HCT116 (cell line): Measurements from ENCODE around the gene SLC12A5. TPM values are rescaled to one million over a fixed set of nuclear protein-coding genes. Genes with fewer than 3 reads are reported as not detected.

Experiments
- ATAC-seq: fragments of 200-7000 bp; cut with Tn5 transposase; 2 replicates; pipeline ENCODE4 v1.9.1; 2020; ENCODE audit warnings: mild to moderate bottlenecking, moderate library complexity
- BruUV-seq: library from RNA; stranded (reverse); fragments of 400-500 nt; replicated peaks from 2 replicates; lab custom pipeline; 2021; lab: Mats Ljungman, UMichigan
- CTCF ChIA-PET: fragments of 300-600 bp; sonication (Branson Sonifier 250); formaldehyde crosslinking; loops from one replicate; lab custom pipeline; 2021; ENCODE audit warnings: antibody characterized with exemption; lab: Charles Lee
- POLR2A ChIA-PET: fragments of 300-600, 350-600 bp; sonication (Branson Sonifier 250); formaldehyde crosslinking; loops from one replicate; lab custom pipeline; 2021; ENCODE audit warnings: antibody characterized with exemption; lab: Charles Lee
- RAD21 ChIA-PET, 2 experiments: fragments of 300-600 bp; sonication (Branson Sonifier 250); formaldehyde crosslinking; loops; one replicate each; lab custom pipeline; 2023; ENCODE audit warnings: low total read pairs in 2 of 2; ENCODE audit not compliant: uncharacterized antibody in 2 of 2, unreplicated experiment in 2 of 2, low non-redundant PET in 1 of 2; lab: Charles Lee
- DNase-seq: peaks from one replicate; pipeline ENCODE4 v3.0.0-alpha.2; 2010; ENCODE audit warnings: low read depth, low spot score
- H2AFZ ChIP-seq: fragments of 200-600 bp; shearing (Covaris generic), sonication (generic); 2 replicates; pipeline ENCODE4 v1.6.1; 2017; ENCODE audit warnings: low read depth, mixed run types, mixed read lengths, antibody characterized with exemption, low read length; ENCODE audit not compliant: poor library complexity, severe bottlenecking
- H3K27ac ChIP-seq: 2 replicates; pipeline ENCODE4 v1.5.1; 2012; ENCODE audit warnings: low read depth, low read length
- H3K27me3 ChIP-seq: fragments of 200-600 bp; sonication (generic); 2 replicates; pipeline ENCODE4 v1.6.1; 2016; ENCODE audit warnings: mixed run types, low read length, mixed read lengths; ENCODE audit not compliant: insufficient read depth
- H3K36me3 ChIP-seq, 2 experiments: fragments of 200-500 bp in 1 of 2; fragments of 200-600 bp in 1 of 2; sonication (Bioruptor generic) in 1 of 2; sonication (generic) in 1 of 2; 2 replicates each; pipeline versions ENCODE4 v1.5.1 to v1.6.1; 2014 to 2016; ENCODE audit warnings: low read length in 2 of 2, inconsistent platforms in 1 of 2, mixed read lengths in 1 of 2, mixed run types in 1 of 2; ENCODE audit not compliant: insufficient read depth in 2 of 2, control insufficient read depth in 1 of 2
- H3K4me1 ChIP-seq, 2 experiments: fragments of 200-600 bp in 1 of 2; sonication (generic) in 1 of 2; 2 replicates each; pipeline versions ENCODE4 v1.5.1 to v1.6.1; 2012 to 2017; ENCODE audit warnings: low read length in 2 of 2, inconsistent platforms in 1 of 2, mild to moderate bottlenecking in 1 of 2, mixed read lengths in 1 of 2, mixed run types in 1 of 2, moderate library complexity in 1 of 2; ENCODE audit not compliant: insufficient read depth in 2 of 2, control insufficient read depth in 1 of 2
- H3K4me2 ChIP-seq: fragments of 200-600 bp; sonication (generic); 2 replicates; pipeline ENCODE4 v1.6.1; 2017; ENCODE audit warnings: mixed run types, low read length, mixed read lengths
- H3K4me3 ChIP-seq, 2 experiments: fragments of 200-600 bp in 1 of 2; sonication (generic) in 1 of 2; replicated peaks in 1 of 2; 2 replicates each; pipeline ENCODE4 v1.5.1; 2011 to 2016; ENCODE audit warnings: low read length in 2 of 2, control low read depth in 1 of 2, low read depth in 1 of 2, mild to moderate bottlenecking in 1 of 2, mixed read lengths in 1 of 2, mixed run types in 1 of 2
- H3K79me2 ChIP-seq: fragments of 200-600 bp; sonication (generic); 2 replicates; pipeline ENCODE4 v1.6.1; 2017; ENCODE audit warnings: mild to moderate bottlenecking, mixed run types, low read length, moderate library complexity, mixed read lengths; ENCODE audit not compliant: insufficient read depth
- H3K9ac ChIP-seq: fragments of 200-600 bp; sonication (generic); 2 replicates; pipeline ENCODE4 v1.6.1; 2016; ENCODE audit warnings: low read length, mixed read lengths
- H3K9me2 ChIP-seq: fragments of 200-600 bp; sonication (generic), shearing (Covaris generic); 2 replicates; pipeline ENCODE4 v1.6.1; 2017; ENCODE audit warnings: mixed run types, mild to moderate bottlenecking, moderate library complexity; ENCODE audit not compliant: insufficient read depth
- H3K9me3 ChIP-seq, 2 experiments: fragments of 200-500 bp in 1 of 2; fragments of 200-600 bp in 1 of 2; sonication (Bioruptor generic) in 1 of 2; sonication (generic) in 1 of 2; 2 replicates each; pipeline ENCODE4 v1.6.1; 2014 to 2017; ENCODE audit warnings: low read length in 2 of 2, mixed read lengths in 2 of 2, inconsistent platforms in 1 of 2, low read depth in 1 of 2, mild to moderate bottlenecking in 1 of 2, mixed run types in 1 of 2, moderate library complexity in 1 of 2; ENCODE audit not compliant: control insufficient read depth in 1 of 2, insufficient read depth in 1 of 2
- H4K20me1 ChIP-seq: fragments of 200-600 bp; sonication (generic), shearing (Covaris generic); 2 replicates; pipeline ENCODE4 v1.6.1; 2017; ENCODE audit warnings: mixed run types, mild to moderate bottlenecking, moderate library complexity; ENCODE audit not compliant: insufficient read depth
- CEBPB ChIP-seq: IDR thresholded peaks from 2 replicates; pipeline ENCODE4 v1.6.1; 2012; ENCODE audit warnings: low read depth
- SP1 ChIP-seq: IDR thresholded peaks from 2 replicates; pipeline ENCODE4 v1.6.1; 2012; ENCODE audit warnings: low read depth
- intact Hi-C: fragments of 100-400 bp; cut with micrococcal nuclease; formaldehyde crosslinking; loops from 2 replicates; pipeline ENCODE4 v1.10.0; 2022
- total RNA-seq: library from RNA; stranded (reverse); gene quantifications from one replicate; pipeline ENCODE4 v1.2.1, GENCODE V29; 2021; ENCODE audit not compliant: unreplicated experiment

SLC12A5 gene
- total RNA-seq, 1 experiment from 2014 or later = 1.9 TPM

DNA sequence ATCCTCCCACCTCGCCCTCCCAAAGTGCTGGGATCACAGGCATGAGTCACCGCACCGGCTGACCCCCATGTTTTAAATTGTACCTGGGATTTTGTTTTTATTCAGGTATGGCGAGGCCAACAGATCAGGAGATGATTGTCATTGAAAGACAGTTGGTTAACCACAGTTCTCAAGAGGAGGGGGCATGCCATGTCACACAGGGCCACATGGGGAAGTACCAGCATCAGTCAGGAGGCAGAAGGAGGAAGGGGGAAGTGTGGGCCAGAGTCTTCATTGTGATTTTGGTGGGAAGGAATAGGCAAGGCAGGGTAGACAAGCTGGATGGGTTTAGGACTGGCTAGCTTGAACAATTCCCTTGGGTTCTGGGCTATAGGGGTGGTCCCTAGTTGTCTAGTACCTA lies 30.3 kb upstream of the SLC12A5 start:
- intact Hi-C loops = no loop called here
- Histone ChIP-seq H3K27me3 (no peaks in the 10 kb centered on the region), H3K36me3 (no peaks in the 10 kb centered on the region), H3K4me1 (peaks cover 1 to 4% of the 10 kb centered on the region in 2 experiments; a peak in 3 of 4 replicates), H3K27ac (no peak overlapping the region), H2AFZ (no peak overlapping the region)
- no peak for DNase-seq
- no TSS peak for BruUV-seq
- TF ChIP-seq CEBPB = no peak
- TF ChIP-seq, all 23 proteins: peak for 0
- ChIA-PET CTCF (interaction anchor here (0.8 to 1.1 kb wide), 2 partner anchors 15 to 29 kb away, joined by 3 to 4 read pairs; no protein-coding TSS in a partner anchor), POLR2A (no interaction called here), RAD21 (no interaction called here)
- ATAC-seq = no peak
- Histone ChIP-seq H3K4me3 (no peak overlapping the region), H4K20me1 (no peaks in the 10 kb centered on the region), H3K9me2 (no peaks in the 10 kb centered on the region), H3K9me3 (no peaks in the 10 kb centered on the region), H3K9ac (no peak overlapping the region), H3K79me2 (no peaks in the 10 kb centered on the region), H3K4me2 (no peak overlapping the region)

DNA sequence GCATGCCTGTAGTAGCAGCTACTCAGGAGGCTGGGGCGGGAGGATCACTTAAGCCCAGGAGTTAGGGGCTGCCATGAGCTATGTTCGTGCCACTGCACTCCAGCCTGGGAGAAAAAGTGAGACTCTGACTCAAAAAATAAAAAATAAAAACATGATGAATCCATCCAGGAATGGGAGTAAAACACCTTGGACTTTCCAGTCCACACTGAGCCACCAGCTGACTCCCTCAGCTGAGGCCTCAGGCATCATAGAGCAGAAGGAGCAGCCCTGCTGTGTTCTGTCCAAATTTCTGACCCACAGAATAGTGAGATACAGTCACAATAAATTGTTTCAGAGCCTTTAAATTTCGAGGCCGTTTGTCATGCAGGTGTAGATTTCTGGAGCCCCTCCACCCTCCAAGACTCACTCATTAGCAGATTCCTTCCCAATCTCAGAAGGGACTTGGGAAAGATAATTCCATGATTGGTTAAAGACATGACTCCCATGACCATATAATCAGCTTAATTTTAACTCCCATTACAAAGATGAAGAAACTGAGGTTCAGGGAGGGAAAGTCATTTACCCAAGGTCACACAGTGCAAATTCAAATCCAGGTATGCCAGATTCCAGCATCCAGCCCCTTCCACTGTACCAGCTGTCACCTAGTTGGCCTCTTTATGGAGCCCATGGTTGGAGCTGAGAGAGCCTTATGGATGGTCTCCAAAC lies 29.3 kb upstream of the SLC12A5 start:
- TF ChIP-seq SP1 = no peak
- Histone ChIP-seq H3K9me2 (no peaks in the 10 kb centered on the region), H3K9me3 (no peaks in the 10 kb centered on the region), H3K79me2 (no peaks in the 10 kb centered on the region), H3K4me2 (no peak overlapping the region), H3K4me1 (0 out of 4 replicates have a peak, but pooled peaks cover 0 to under 1% of the 10 kb centered on the region in 2 experiments), H3K27me3 (no peaks in the 10 kb centered on the region), H3K4me3 (no peak overlapping the region), H3K9ac (no peak overlapping the region), H3K36me3 (no peaks in the 10 kb centered on the region), H4K20me1 (no peaks in the 10 kb centered on the region), H2AFZ (no peak overlapping the region), H3K27ac (no peak overlapping the region)
- ChIA-PET POLR2A (interaction anchor here (1.2 kb wide), 1 partner anchor 31 kb away, joined by 3 read pairs; no protein-coding TSS in a partner anchor), CTCF (interaction anchor here (0.8 to 1.1 kb wide), 3 partner anchors 13 to 30 kb away, joined by 3 to 4 read pairs (median 3); no protein-coding TSS in a partner anchor), RAD21 (no interaction called here)
- DNase-seq (no peak), ATAC-seq (no peak)
- BruUV-seq = no TSS peak
- intact Hi-C loops = no loop called here
